Endodermal cell (in vitro differentiated cells): ENCODE results near the gene ZNF722. TPM values are rescaled to one million over a fixed set of nuclear protein-coding genes. Genes with fewer than 3 reads are reported as not detected.

Experiments
- DNase-seq: peaks from one replicate; pipeline ENCODE4 v3.0.0-alpha.2; 2017
- H3K27ac ChIP-seq: 2 replicates; pipeline ENCODE4 v1.5.1; 2013; ENCODE audit warnings: mild to moderate bottlenecking, low read depth, low read length, moderate library complexity
- H3K27me3 ChIP-seq: 2 replicates; pipeline ENCODE4 v1.6.1; 2013; ENCODE audit warnings: mild to moderate bottlenecking, low read length, moderate library complexity; ENCODE audit not compliant: insufficient read depth, control insufficient read depth, poor library complexity, severe bottlenecking
- H3K36me3 ChIP-seq: 2 replicates; pipeline ENCODE4 v1.7.0; 2013; ENCODE audit warnings: mild to moderate bottlenecking, low read length, moderate library complexity; ENCODE audit not compliant: control insufficient read depth, insufficient read depth
- H3K4me1 ChIP-seq: one replicate; pipeline ENCODE4 v1.7.0; 2013; ENCODE audit warnings: low read length; ENCODE audit not compliant: control insufficient read depth, insufficient read depth
- H3K4me3 ChIP-seq: 2 replicates; pipeline ENCODE4 v1.5.1; 2013; ENCODE audit warnings: mild to moderate bottlenecking, low read length, moderate library complexity
- H3K9ac ChIP-seq: 2 replicates; pipeline ENCODE4 v1.6.1; 2013; ENCODE audit warnings: mild to moderate bottlenecking, low read length, moderate library complexity; ENCODE audit not compliant: poor library complexity, severe bottlenecking; ENCODE audit errors: extremely low read depth
- H3K9me3 ChIP-seq: 2 replicates; pipeline ENCODE4 v1.6.1; 2013; ENCODE audit warnings: mild to moderate bottlenecking, low read length, moderate library complexity; ENCODE audit not compliant: control insufficient read depth
- H3K27ac Mint-ChIP-seq: 2 replicates; pipeline ENCODE4 v1.8.0; 2020; ENCODE audit warnings: mixed read lengths
- H3K27me3 Mint-ChIP-seq: 2 replicates; pipeline ENCODE4 v1.8.0; 2021; ENCODE audit warnings: mild to moderate bottlenecking, mixed read lengths; ENCODE audit not compliant: insufficient read depth
- H3K36me3 Mint-ChIP-seq: 2 replicates; pipeline ENCODE4 v1.8.0; 2020; ENCODE audit warnings: low read depth, mixed read lengths
- H3K4me1 Mint-ChIP-seq: 2 replicates; pipeline ENCODE4 v1.8.0; 2020; ENCODE audit warnings: mixed read lengths
- H3K4me3 Mint-ChIP-seq: 2 replicates; pipeline ENCODE4 v1.8.0; 2020; ENCODE audit warnings: mild to moderate bottlenecking, moderate library complexity, mixed read lengths
- H3K9me3 Mint-ChIP-seq: 2 replicates; pipeline ENCODE4 v1.8.0; 2020; ENCODE audit warnings: mild to moderate bottlenecking, mixed read lengths
- CTCF ChIP-seq: fragments of 200-600 bp; sonication (generic); conservative IDR thresholded peaks from 2 replicates; pipeline ENCODE4 v1.5.0; 2021; ENCODE audit warnings: antibody characterized with exemption, mild to moderate bottlenecking
- WGBS, 2 experiments: methylation state at CpG; one replicate each; pipeline versions ENCODE4 v1.1.5 to v1.1.7; 2013; ENCODE audit warnings: missing lambda C conversion rate in 2 of 2, mixed read lengths in 1 of 2; ENCODE audit not compliant: insufficient coverage in 1 of 2, insufficient read length in 1 of 2; 5-methylcytosine and 5-hydroxymethylcytosine counted together
- total RNA-seq, 2 donors: library from RNA; stranded (reverse); fragmentation: NEBNext Ultra II Directional in 1 of 2; extraction: Animal tissue kit (Norgen Biotek cat#: 25700) in 1 of 2; gene quantifications; 2 replicates in 1 of 2; 3 replicates in 1 of 2; pipeline ENCODE4 v1.2.1, GENCODE V29; 2021

Gene ZNF722
- total RNA-seq, 2 donors from 2014 or later = not detected

- no peaks in the 10 kb centered on the region for H3K27me3 Mint-ChIP-seq
These were observed 36.7 kb downstream of the ZNF722 start for GRCh38 chr7:64035388-64035787.

GRCh38 chr7:64037095-64037494 lies 38.4 kb downstream of the ZNF722 start:
- no peak for DNase-seq
- no peaks in the 10 kb centered on the region for H3K4me1 Mint-ChIP-seq
- 86 to 92% methylated on average over 17 to 21 of the region's 21 CpGs for WGBS, 2 experiments
- no peaks in the 10 kb centered on the region for H3K4me1 ChIP-seq
- H3K9me3 Mint-ChIP-seq = peaks cover 90% of the 10 kb centered on the region
- peaks cover 84% of the 10 kb centered on the region for H3K9me3 ChIP-seq
- H3K4me3 Mint-ChIP-seq = no peak overlapping the region
- no peaks in the 10 kb centered on the region for H3K27me3 ChIP-seq
- no peaks in the 10 kb centered on the region for H3K36me3 Mint-ChIP-seq
- no peaks in the 10 kb centered on the region for H3K36me3 ChIP-seq
- no peak overlapping the region for H3K27ac ChIP-seq
- no peak overlapping the region for H3K27ac Mint-ChIP-seq
- no peak for TF ChIP-seq CTCF
- H3K27me3 Mint-ChIP-seq = no peaks in the 10 kb centered on the region
- H3K9ac ChIP-seq = no peak overlapping the region
- no peak overlapping the region for H3K4me3 ChIP-seq

More at GRCh38 chr7:64035388-64035787, 36.7 kb downstream of the ZNF722 start:
- Histone ChIP-seq H3K9ac (no peak overlapping the region), H3K36me3 (no peaks in the 10 kb centered on the region), H3K27ac (no peak overlapping the region), H3K4me3 (no peak overlapping the region), H3K27me3 (no peaks in the 10 kb centered on the region), H3K9me3 (peaks cover 86% of the 10 kb centered on the region), H3K4me1 (no peaks in the 10 kb centered on the region)
- no peak for TF ChIP-seq CTCF
- H3K4me3 Mint-ChIP-seq = no peak overlapping the region
- no peaks in the 10 kb centered on the region for H3K4me1 Mint-ChIP-seq
- no peak for DNase-seq
- no peaks in the 10 kb centered on the region for H3K36me3 Mint-ChIP-seq
- peaks cover 93% of the 10 kb centered on the region for H3K9me3 Mint-ChIP-seq
- H3K27ac Mint-ChIP-seq = no peak overlapping the region
- 58% methylated on average over 3 of the region's 3 CpGs; no CpG with 5 or more reads in 1 of the 2 experiments for WGBS, 2 experiments

- Histone ChIP-seq H3K27ac (no peak within 1 kb of the TSS), H3K4me3 (no peak within 1 kb of the TSS), H3K36me3 (no peaks in the 10 kb centered on the region), H3K27me3 (no peaks in the 10 kb centered on the region), H3K4me1 (no peaks in the 10 kb centered on the region), H3K9me3 (peaks cover 65% of the 10 kb centered on the region), H3K9ac (no peak within 1 kb of the TSS)
- peaks cover 3% of the 10 kb centered on the region for H3K36me3 Mint-ChIP-seq
- no peak for TF ChIP-seq CTCF
- no peak within 1 kb of the TSS for H3K27ac Mint-ChIP-seq
- no peaks in the 10 kb centered on the region for H3K4me1 Mint-ChIP-seq
- H3K4me3 Mint-ChIP-seq = no peak within 1 kb of the TSS
- WGBS, 2 experiments = 86 to 88% methylated on average over 25 to 33 of the region's 33 CpGs
- peaks cover 83% of the 10 kb centered on the region for H3K9me3 Mint-ChIP-seq
- no peak for DNase-seq
- no peaks in the 10 kb centered on the region for H3K27me3 Mint-ChIP-seq
These were observed 46.8 kb downstream of the ZNF722 start, which contains the start of gene ZNF727 for GRCh38 chr7:64045301-64046040. ZNF727 (plus strand) TSS chr7:64045434; CDS start chr7:64045622, 188 bp downstream.
